ENCODE measurements around the gene SCLT1.

Gene SCLT1

GRCh38 chr4:128835498-128836222, 257.7 kb downstream of the SCLT1 start:
- no peak for DNase-seq

All from NCI-H526 treated with DMSO at 0.1 percent for 48 hours (cell line).